DOHH2 (cell line): ENCODE results near the gene CEACAM5.

Source experiments
- H3F3A ChIP-seq: fragments of 200-600 bp; sonication (generic), shearing (Covaris generic); 2 replicates; pipeline ENCODE4 v1.6.0; 2016; ENCODE audit warnings: antibody characterized with exemption, mild to moderate bottlenecking; ENCODE audit not compliant: control insufficient read depth, insufficient read depth
- H3K27ac ChIP-seq: fragments of 200-600 bp; sonication (generic); 2 replicates; pipeline ENCODE4 v1.5.1; 2014; ENCODE audit warnings: low read depth, mild to moderate bottlenecking, low read length, moderate library complexity
- H3K27me3 ChIP-seq: fragments of 200-600 bp; sonication (generic); 2 replicates; pipeline ENCODE4 v1.6.1; 2014; ENCODE audit warnings: mild to moderate bottlenecking, low read length, mixed read lengths; ENCODE audit not compliant: control insufficient read depth
- H3K36me3 ChIP-seq: fragments of 200-600 bp; sonication (generic); 2 replicates; pipeline ENCODE4 v1.6.1; 2014; ENCODE audit warnings: mild to moderate bottlenecking, low read length, moderate library complexity, mixed read lengths; ENCODE audit not compliant: control insufficient read depth
- H3K4me1 ChIP-seq: fragments of 200-600 bp; sonication (generic); 2 replicates; pipeline ENCODE4 v1.6.1; 2014; ENCODE audit warnings: mild to moderate bottlenecking, low read length, mixed read lengths; ENCODE audit not compliant: control insufficient read depth
- H3K4me2 ChIP-seq: fragments of 200-600 bp; sonication (generic); 2 replicates; pipeline ENCODE4 v1.6.0; 2014; ENCODE audit warnings: mild to moderate bottlenecking, low read length, moderate library complexity
- H3K4me3 ChIP-seq: fragments of 200-600 bp; sonication (generic); 2 replicates; pipeline ENCODE4 v1.5.1; 2014; ENCODE audit warnings: mild to moderate bottlenecking, low read length, mixed read lengths
- H3K79me2 ChIP-seq: fragments of 200-600 bp; sonication (generic); 2 replicates; pipeline ENCODE4 v1.6.1; 2014; ENCODE audit warnings: mild to moderate bottlenecking, low read length, mixed read lengths; ENCODE audit not compliant: control insufficient read depth
- H3K9me2 ChIP-seq: fragments of 200-600 bp; sonication (generic); replicated peaks from 2 replicates; pipeline ENCODE4 v1.6.1; 2014; ENCODE audit warnings: mild to moderate bottlenecking, low read length, mixed read lengths; ENCODE audit not compliant: control insufficient read depth
- H3K9me3 ChIP-seq: fragments of 200-600 bp; sonication (generic); 2 replicates; pipeline ENCODE4 v1.6.1; 2014; ENCODE audit warnings: antibody characterized with exemption, low read length, mixed read lengths; ENCODE audit not compliant: control insufficient read depth, insufficient read depth
- H4K20me1 ChIP-seq: fragments of 200-600 bp; sonication (generic); 2 replicates; pipeline ENCODE4 v1.6.0; 2014; ENCODE audit warnings: low read depth, mild to moderate bottlenecking, antibody characterized with exemption, low read length, moderate library complexity; ENCODE audit not compliant: control insufficient read depth, insufficient read depth
- CTCF ChIP-seq: fragments of 200-600 bp; sonication (generic); IDR thresholded peaks from one replicate; pipeline ENCODE4 v1.5.1; 2014; ENCODE audit warnings: antibody characterized with exemption, mild to moderate bottlenecking, low read depth, low read length; ENCODE audit not compliant: poor library complexity, severe bottlenecking
- EZH2phosphoT487 ChIP-seq: fragments of 200-600 bp; sonication (generic); IDR thresholded peaks from 2 replicates; pipeline ENCODE4 v1.6.1; 2017; ENCODE audit warnings: borderline replicate concordance, mild to moderate bottlenecking, antibody characterized with exemption, low read length, moderate library complexity, mixed read lengths

CEACAM5 gene

GRCh38 chr19:41708481-41708880 is at the start of gene CEACAM5:
Gene CEACAM5, plus strand, starts transcription at chr19:41708626. Its CDS starts 106 bp downstream, at chr19:41708732.
- no peak for TF ChIP-seq EZH2phosphoT487
- no peak for TF ChIP-seq CTCF
- peaks cover 16% of the 10 kb centered on the region for H3K27me3 ChIP-seq
- H3K9me2 ChIP-seq: no peaks in the 10 kb centered on the region
- no peaks in the 10 kb centered on the region for H3K79me2 ChIP-seq
- no peaks in the 10 kb centered on the region for H3F3A ChIP-seq
- no peaks in the 10 kb centered on the region for H4K20me1 ChIP-seq
- H3K4me1 ChIP-seq: no peaks in the 10 kb centered on the region
- no peaks in the 10 kb centered on the region for H3K36me3 ChIP-seq
- H3K27ac ChIP-seq: no peak within 1 kb of the TSS
- no peaks in the 10 kb centered on the region for H3K9me3 ChIP-seq
- H3K4me2 ChIP-seq: no peak within 1 kb of the TSS
- no peak within 1 kb of the TSS for H3K4me3 ChIP-seq

- H3K9me2 ChIP-seq: no peaks in the 10 kb centered on the region
- no peak for TF ChIP-seq CTCF
- TF ChIP-seq EZH2phosphoT487: no peak
- H3K4me2 ChIP-seq: no peak overlapping the region
- no peaks in the 10 kb centered on the region for H3F3A ChIP-seq
- no peaks in the 10 kb centered on the region for H4K20me1 ChIP-seq
- peaks cover 10% of the 10 kb centered on the region for H3K9me3 ChIP-seq
- no peaks in the 10 kb centered on the region for H3K36me3 ChIP-seq
- no peaks in the 10 kb centered on the region for H3K4me1 ChIP-seq
- H3K27ac ChIP-seq: no peak overlapping the region
- no peaks in the 10 kb centered on the region for H3K79me2 ChIP-seq
- H3K4me3 ChIP-seq: no peak overlapping the region
- H3K27me3 ChIP-seq: peaks cover 12% of the 10 kb centered on the region
Observed at GRCh38 chr19:41666075-41666474, 42.4 kb upstream of the CEACAM5 start.

GRCh38 chr19:41668315-41668714 is 40.1 kb upstream of the CEACAM5 start:
- H3K9me3 ChIP-seq: peaks cover 17% of the 10 kb centered on the region

More at GRCh38 chr19:41668315-41668714, 40.1 kb upstream of the CEACAM5 start:
- Histone ChIP-seq H3K27ac (no peak overlapping the region), H3K27me3 (peaks cover 12% of the 10 kb centered on the region), H3K4me2 (no peak overlapping the region), H3F3A (no peaks in the 10 kb centered on the region), H3K4me3 (no peak overlapping the region), H4K20me1 (no peaks in the 10 kb centered on the region), H3K9me2 (no peaks in the 10 kb centered on the region), H3K79me2 (no peaks in the 10 kb centered on the region), H3K36me3 (no peaks in the 10 kb centered on the region), H3K4me1 (peaks cover 15% of the 10 kb centered on the region)
- TF ChIP-seq CTCF: no peak
- no peak for TF ChIP-seq EZH2phosphoT487
